Activated naive CD8-positive, alpha-beta T cell (primary cell): ENCODE data around the gene GON7.

Experiments
- H3K27ac Mint-ChIP-seq: one replicate; pipeline ENCODE4 v1.8.0; 2021; ENCODE audit warnings: mixed read lengths
- H3K27me3 Mint-ChIP-seq: one replicate; pipeline ENCODE4 v1.8.0; 2021; ENCODE audit warnings: mixed read lengths
- H3K36me3 Mint-ChIP-seq: one replicate; pipeline ENCODE4 v1.8.0; 2021; ENCODE audit warnings: mixed read lengths
- H3K4me1 Mint-ChIP-seq: one replicate; pipeline ENCODE4 v1.8.0; 2021; ENCODE audit warnings: low read depth, mixed read lengths
- H3K4me3 Mint-ChIP-seq: one replicate; pipeline ENCODE4 v1.8.0; 2021; ENCODE audit warnings: mild to moderate bottlenecking, mixed read lengths
- H3K9me3 Mint-ChIP-seq: one replicate; pipeline ENCODE4 v1.8.0; 2021; ENCODE audit warnings: low read depth, mixed read lengths

GON7 gene

GRCh38 chr14:93153121-93153520 lies 53.7 kb downstream of the GON7 start:
- Mint-ChIP-seq H3K4me3 (no peak overlapping the region), H3K27ac (no peak overlapping the region), H3K9me3 (no peaks in the 10 kb centered on the region)

More at GRCh38 chr14:93153121-93153520, 53.7 kb downstream of the GON7 start:
- Mint-ChIP-seq H3K36me3 (no peaks in the 10 kb centered on the region), H3K4me1 (no peaks in the 10 kb centered on the region), H3K27me3 (peaks cover 2% of the 10 kb centered on the region)
